HG03135 (cell line): Measurements from ENCODE around the gene BPIFB3.
"Not testable (repeated sequence)": the region's sequence is repeated elsewhere in the genome, so short reads cannot be mapped to it uniquely, and the experiment has no call there.

Experiments
- ATAC-seq: cut with Tn5 transposase; IDR thresholded peaks from one replicate; pipeline ENCODE4 v1.9.1; 2021; ENCODE audit warnings: mild to moderate bottlenecking, moderate library complexity; ENCODE audit not compliant: unreplicated experiment

Gene BPIFB3

GRCh38 chr20:33027769-33028751, 25.6 kb upstream of the BPIFB3 start:
- no peak for ATAC-seq

GRCh38 chr20:33028875-33029274, 24.8 kb upstream of the BPIFB3 start:
- no peak for ATAC-seq

DNA sequence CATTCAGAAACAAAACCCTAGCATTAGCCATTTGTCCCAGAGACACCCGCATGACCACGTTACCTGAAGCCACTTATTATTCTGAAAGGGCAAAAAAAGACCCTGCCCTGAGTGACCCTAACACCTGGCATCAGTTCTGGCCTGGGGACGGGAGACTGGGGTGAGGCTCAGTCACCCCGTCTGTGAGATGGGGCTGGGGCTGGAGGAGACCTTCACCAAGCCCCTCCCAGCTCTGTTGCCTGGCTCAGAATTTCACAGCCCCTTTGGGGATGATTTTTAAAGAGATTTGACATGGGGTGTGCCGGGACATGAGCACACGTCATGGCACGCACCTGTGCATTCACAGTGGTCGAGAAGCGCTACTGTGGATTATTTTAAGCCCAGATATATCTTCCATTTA, 23.6 kb upstream of the BPIFB3 start:
- ATAC-seq: no peak

DNA sequence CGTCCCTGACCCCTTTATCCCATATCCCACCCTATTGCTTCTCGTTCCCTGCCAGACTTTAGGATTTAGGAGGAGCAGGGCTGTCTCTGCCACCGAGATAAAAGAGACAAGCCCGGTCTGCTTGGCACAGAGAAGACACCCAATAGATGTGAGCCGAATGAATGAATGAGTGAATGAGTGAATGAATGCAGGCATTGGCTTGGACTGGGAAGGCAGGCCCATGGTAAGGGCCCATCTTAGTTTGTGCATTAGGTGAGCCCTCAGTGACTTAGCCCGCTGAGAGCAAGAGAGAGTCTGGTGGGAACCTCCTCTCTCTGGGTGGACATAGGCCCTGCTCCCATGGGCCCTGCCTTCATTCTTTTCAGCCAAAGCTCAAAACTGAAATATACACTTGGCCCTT, 23.1 kb upstream of the BPIFB3 start:
- no peak for ATAC-seq

DNA sequence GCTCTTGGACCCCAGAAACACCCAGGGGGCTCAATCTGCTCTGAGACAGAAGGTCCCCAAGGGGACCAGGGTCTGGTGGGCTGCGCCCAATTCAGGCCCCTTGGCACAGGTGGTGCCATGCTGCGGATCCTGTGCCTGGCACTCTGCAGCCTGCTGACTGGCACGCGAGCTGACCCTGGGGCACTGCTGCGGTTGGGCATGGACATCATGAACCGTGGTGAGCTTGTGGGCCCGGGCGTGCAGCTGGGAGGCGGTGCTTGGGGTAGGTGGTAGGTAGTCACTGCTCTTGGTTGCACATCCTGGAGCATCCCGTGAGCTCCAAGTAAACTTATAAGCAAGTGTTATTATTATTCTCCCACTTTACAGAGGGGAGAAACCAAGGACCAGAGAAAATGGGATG, 22.2 kb upstream of the BPIFB3 start, which contains the start of gene BPIFB6:
BPIFB6 (plus strand) TSS at position 118 of the 400 bp plus-strand sequence; CDS start at position 118, 0 bp downstream.
- ATAC-seq: no peak

DNA sequence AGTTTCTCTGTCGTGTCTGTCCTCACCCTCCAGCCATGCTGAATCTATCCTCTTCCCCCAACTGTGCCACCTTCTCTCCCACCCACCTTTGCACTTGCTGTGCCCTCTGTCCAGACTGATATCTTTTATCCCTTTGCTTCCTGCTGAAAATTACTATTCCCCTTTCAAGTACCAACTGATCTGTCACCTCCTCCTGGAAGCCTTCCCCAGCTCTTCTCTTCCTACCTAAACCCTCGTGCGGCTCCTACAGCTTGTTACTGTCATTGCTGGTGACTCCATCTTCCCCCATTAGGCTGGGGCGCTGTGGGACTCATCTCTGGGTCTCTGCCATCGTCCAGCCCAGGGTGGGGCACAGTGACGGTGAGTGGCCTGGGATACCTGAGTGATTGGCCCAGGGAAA, 21.1 kb upstream of the BPIFB3 start:
- ATAC-seq: no peak

DNA sequence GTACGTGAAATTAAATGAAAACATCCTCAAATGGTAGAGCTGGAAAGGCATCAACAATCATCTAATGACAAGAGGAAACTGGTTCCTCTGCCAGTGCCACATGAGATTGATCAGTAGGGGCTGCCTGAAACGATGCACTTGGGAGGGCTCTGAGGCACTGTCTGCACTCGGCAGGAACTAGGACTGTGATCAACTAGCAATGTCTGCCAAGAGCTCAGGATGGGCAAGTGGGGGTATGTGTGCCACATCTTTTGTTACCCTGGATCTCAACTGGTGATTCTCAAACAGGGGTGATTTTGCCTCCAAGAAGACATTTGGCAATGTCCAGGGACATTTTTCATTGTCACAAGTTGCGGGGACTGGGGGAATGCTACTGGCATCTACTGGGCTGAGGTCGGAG, 20.3 kb upstream of the BPIFB3 start:
- no peak for ATAC-seq

GRCh38 chr20:33034115-33034514, 19.6 kb upstream of the BPIFB3 start:
- no peak for ATAC-seq

- no peak for ATAC-seq
These were observed 18.7 kb upstream of the BPIFB3 start for GRCh38 chr20:33034901-33035492.

DNA sequence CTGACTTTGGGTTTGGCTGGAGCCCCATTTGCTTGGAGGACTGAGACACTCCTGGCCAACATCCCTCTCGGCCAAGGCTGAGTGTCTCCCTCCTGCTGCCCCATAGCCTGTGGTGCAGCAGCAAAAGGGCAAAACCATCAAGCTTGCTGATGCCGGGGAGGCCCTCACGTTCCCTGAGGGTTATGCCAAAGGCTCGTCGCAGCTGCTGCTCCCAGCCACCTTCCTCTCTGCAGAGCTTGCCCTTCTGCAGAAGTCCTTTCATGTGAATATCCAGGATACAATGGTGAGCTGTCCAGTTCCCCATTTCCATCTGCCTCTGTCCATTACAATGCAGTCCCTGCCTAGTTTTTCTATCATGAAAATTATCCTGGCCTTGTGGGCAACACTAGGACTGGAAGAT, 16.2 kb upstream of the BPIFB3 start:
- no peak for ATAC-seq

DNA sequence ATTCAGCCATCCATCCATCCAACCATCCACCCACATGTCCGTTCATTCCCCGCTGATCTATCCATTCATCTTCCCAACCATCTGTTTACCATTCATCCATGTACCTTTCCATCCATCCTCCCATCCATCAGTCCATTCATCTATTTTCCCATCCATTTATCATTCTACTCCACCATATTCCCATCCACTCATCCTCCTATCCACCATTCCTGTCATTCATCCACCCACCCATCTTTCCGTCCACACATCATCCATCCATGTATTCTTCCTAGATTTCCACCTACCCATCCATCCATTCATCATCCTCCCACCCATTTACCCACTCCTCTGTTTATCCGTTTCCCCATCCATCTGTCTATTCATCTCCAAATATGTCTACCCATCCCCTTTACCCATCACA, 15.5 kb upstream of the BPIFB3 start:
- no peak for ATAC-seq

GRCh38 chr20:33042430-33042829, 11.3 kb upstream of the BPIFB3 start:
- ATAC-seq: no peak

DNA sequence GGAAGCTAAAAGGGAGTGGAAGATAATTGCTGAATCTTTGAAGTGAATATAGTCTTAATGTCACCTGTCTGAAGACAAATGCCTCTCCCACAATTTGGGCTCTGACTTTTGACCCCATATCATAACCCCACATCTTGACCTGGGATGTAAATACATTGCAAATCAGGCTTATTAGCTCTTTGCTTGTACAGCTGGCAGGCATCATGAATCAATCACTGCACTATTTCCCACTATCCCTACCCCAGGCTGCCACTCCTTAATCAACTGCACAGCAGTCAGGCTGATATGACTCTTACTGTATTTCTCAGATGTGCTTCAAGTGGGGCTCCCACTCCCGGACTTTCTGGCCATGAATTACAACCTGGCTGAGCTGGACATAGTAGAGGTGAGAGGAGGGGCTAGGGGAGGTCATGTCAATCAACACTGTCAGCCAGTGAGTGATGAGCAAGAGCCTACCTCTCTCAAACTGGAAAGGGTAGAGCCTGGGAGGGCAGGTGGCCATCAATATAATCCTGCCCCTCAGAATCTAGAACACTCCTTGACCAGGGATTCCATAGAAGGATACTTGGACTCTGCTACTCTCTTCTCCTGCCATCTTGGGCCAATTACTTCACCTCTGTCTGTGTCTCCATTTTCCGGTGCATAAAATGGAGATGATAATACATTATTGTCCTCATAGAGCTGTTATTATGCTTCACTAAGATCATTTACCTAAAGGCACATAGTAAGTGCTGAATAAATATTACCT, 10.5 kb upstream of the BPIFB3 start:
- no peak for ATAC-seq

GRCh38 chr20:33043731-33044181, 9.9 kb upstream of the BPIFB3 start:
- no peak for ATAC-seq

- ATAC-seq: not testable (repeated sequence)
These were observed 8.5 kb upstream of the BPIFB3 start for GRCh38 chr20:33045129-33045721.

- ATAC-seq: no peak
These were observed 7.3 kb upstream of the BPIFB3 start for GRCh38 chr20:33046412-33046811.

DNA sequence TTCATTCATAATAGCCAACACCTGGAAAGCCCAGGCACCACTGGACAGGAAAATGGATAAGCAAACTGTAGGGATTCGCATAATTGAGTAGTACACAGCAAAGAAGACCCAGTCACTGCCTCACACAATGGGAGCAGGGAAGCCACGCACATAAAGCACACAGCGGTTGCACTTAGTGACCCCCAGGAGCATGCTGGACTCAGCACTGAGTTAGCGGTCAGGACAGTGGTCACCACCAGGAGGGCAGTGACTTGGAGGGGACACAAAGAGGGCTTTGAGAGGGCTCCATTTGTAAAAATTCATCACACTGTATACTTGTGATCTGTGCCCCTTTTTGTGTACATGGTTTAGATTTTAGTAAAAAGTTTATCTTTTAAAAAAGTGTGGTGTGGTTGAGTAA, 2.4 kb upstream of the BPIFB3 start:
- ATAC-seq: no peak

DNA sequence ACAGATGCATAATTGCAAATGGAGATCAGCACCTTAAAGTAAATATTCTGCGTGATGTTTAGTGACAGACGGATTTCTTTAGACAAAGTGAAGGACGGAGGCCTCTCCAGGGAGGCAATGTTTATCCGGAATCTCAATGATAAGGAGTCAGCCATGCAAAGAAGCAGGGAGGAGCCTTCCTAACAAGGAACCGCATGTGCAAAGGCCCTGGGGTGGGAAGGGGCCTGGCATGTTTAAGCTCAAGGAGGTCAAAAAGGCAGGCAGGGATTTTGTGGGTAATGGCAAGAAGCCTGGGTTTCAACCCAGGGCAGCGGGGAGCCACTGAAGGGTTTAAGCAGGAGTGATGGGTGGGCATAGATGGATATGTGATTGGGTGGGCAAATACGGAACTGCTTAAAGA, 678 bp downstream of the BPIFB3 start:
- no peak for ATAC-seq

GRCh38 chr20:33054791-33055190, 1.1 kb downstream of the BPIFB3 start:
- ATAC-seq: no peak

GRCh38 chr20:33059136-33059535, 5.4 kb downstream of the BPIFB3 start:
- no peak for ATAC-seq
